HG03025 (cell line): ENCODE results near the gene BMP2K.

Source experiments
- ATAC-seq: cut with Tn5 transposase; IDR thresholded peaks from one replicate; pipeline ENCODE4 v1.9.1; 2021; ENCODE audit warnings: mild to moderate bottlenecking, moderate library complexity; ENCODE audit not compliant: unreplicated experiment, low FRiP score

BMP2K gene

GRCh38 chr4:78922207-78922606 lies 146.1 kb downstream of the BMP2K start:
- no peak for ATAC-seq

- ATAC-seq, result no peak
These were observed 147.5 kb downstream of the BMP2K start for GRCh38 chr4:78923464-78924312.

- ATAC-seq, result no peak
These were observed 150.7 kb downstream of the BMP2K start for GRCh38 chr4:78926826-78927225.

GRCh38 chr4:78928835-78929234 lies 152.7 kb downstream of the BMP2K start:
- ATAC-seq, result no peak

- no peak for ATAC-seq
These were observed 154.0 kb downstream of the BMP2K start for GRCh38 chr4:78930016-78930629.

GRCh38 chr4:78936989-78937388 lies 160.8 kb downstream of the BMP2K start:
- no peak for ATAC-seq

- ATAC-seq, result no peak
These were observed 161.7 kb downstream of the BMP2K start for GRCh38 chr4:78937837-78938236.

GRCh38 chr4:78938474-78938867 lies 162.3 kb downstream of the BMP2K start:
- no peak for ATAC-seq

- ATAC-seq, result peak; percentile 97
These were observed 162.9 kb downstream of the BMP2K start, which contains the start of gene PAQR3 for GRCh38 chr4:78938868-78939666. TSS of gene PAQR3 (minus strand) at chr4:78939438. CDS start at chr4:78939224, 214 bp downstream.

GRCh38 chr4:78939667-78940008 lies 163.5 kb downstream of the BMP2K start:
- peak; percentile 20 for ATAC-seq

- no peak for ATAC-seq
These were observed 164.6 kb downstream of the BMP2K start for GRCh38 chr4:78940752-78941151.

- no peak for ATAC-seq
These were observed 168.2 kb downstream of the BMP2K start for GRCh38 chr4:78944381-78944780.

GRCh38 chr4:78945651-78946179 lies 169.6 kb downstream of the BMP2K start:
- ATAC-seq, result no peak

- ATAC-seq, result no peak
These were observed 173.6 kb downstream of the BMP2K start for GRCh38 chr4:78949735-78950134.

- ATAC-seq, result peak; percentile 77
These were observed 175.8 kb downstream of the BMP2K start for GRCh38 chr4:78951862-78952472.

- ATAC-seq, result no peak
These were observed 177.1 kb downstream of the BMP2K start for GRCh38 chr4:78953231-78953630.

GRCh38 chr4:78953769-78954666 lies 177.9 kb downstream of the BMP2K start:
- ATAC-seq, result no peak

GRCh38 chr4:78956975-78957374 lies 180.8 kb downstream of the BMP2K start:
- ATAC-seq, result no peak

GRCh38 chr4:78960926-78961325 lies 184.8 kb downstream of the BMP2K start:
- no peak for ATAC-seq
